DMS53 (cell line): ENCODE results near the gene R3HDM2.
"Not testable (repeated sequence)": the region's sequence is repeated elsewhere in the genome, so short reads cannot be mapped to it uniquely, and the experiment has no call there.

ENCODE experiments used
- DNase-seq: peaks from one replicate; lab custom pipeline; 2025; lab: John Stamatoyannopoulos, UW

R3HDM2 gene

GRCh38 chr12:57426948-57427347 lies 3.9 kb downstream of the R3HDM2 start:
- DNase-seq: not testable (repeated sequence)

GRCh38 chr12:57420482-57420881 lies 10.4 kb downstream of the R3HDM2 start:
- DNase-seq: no peak

- no peak for DNase-seq
Observed at GRCh38 chr12:57419495-57419894, 11.3 kb downstream of the R3HDM2 start.

- DNase-seq: no peak
Observed at GRCh38 chr12:57418255-57418654, 12.6 kb downstream of the R3HDM2 start.

GRCh38 chr12:57416039-57416996 lies 14.5 kb downstream of the R3HDM2 start:
- no peak for DNase-seq

GRCh38 chr12:57415088-57415487 lies 15.8 kb downstream of the R3HDM2 start:
- no peak for DNase-seq

- DNase-seq: not testable (repeated sequence)
Observed at GRCh38 chr12:57414160-57414559, 16.7 kb downstream of the R3HDM2 start.

GRCh38 chr12:57410534-57410933 lies 20.3 kb downstream of the R3HDM2 start:
- DNase-seq: no peak

GRCh38 chr12:57404966-57405640 lies 25.7 kb downstream of the R3HDM2 start:
- DNase-seq: no peak

- DNase-seq: not testable (repeated sequence)
Observed at GRCh38 chr12:57402156-57402555, 28.7 kb downstream of the R3HDM2 start.

- peak; percentile 52 for DNase-seq
Observed at GRCh38 chr12:57401165-57401564, 29.7 kb downstream of the R3HDM2 start.

- DNase-seq: not testable (repeated sequence)
Observed at GRCh38 chr12:57399718-57400463, 31.0 kb downstream of the R3HDM2 start.

GRCh38 chr12:57397441-57397840 lies 33.4 kb downstream of the R3HDM2 start:
- no peak for DNase-seq

GRCh38 chr12:57395121-57395520 lies 35.7 kb downstream of the R3HDM2 start:
- no peak for DNase-seq

GRCh38 chr12:57390174-57390573 lies 40.7 kb downstream of the R3HDM2 start:
- no peak for DNase-seq

GRCh38 chr12:57389033-57389432 lies 41.8 kb downstream of the R3HDM2 start:
- no peak for DNase-seq

GRCh38 chr12:57388425-57388824 lies 42.4 kb downstream of the R3HDM2 start:
- DNase-seq: no peak

GRCh38 chr12:57386187-57386720 lies 44.6 kb downstream of the R3HDM2 start:
- no peak for DNase-seq

- no peak for DNase-seq
Observed at GRCh38 chr12:57385586-57385985, 45.3 kb downstream of the R3HDM2 start.

GRCh38 chr12:57384478-57384877 lies 46.4 kb downstream of the R3HDM2 start:
- no peak for DNase-seq

- DNase-seq: no peak
Observed at GRCh38 chr12:57381693-57382220, 49.1 kb downstream of the R3HDM2 start.

- DNase-seq: no peak
Observed at GRCh38 chr12:57380300-57380699, 50.5 kb downstream of the R3HDM2 start.
